MM.1S (cell line): ENCODE measurements around the gene CFAP206.

Experiments used
- EZH2 ChIP-seq: fragments of 300-600 bp; sonication (generic); optimal IDR thresholded peaks from 2 replicates; pipeline ENCODE3; 2017; ENCODE audit warnings: low read depth, mild to moderate bottlenecking, antibody characterized with exemption, low read length, mixed read lengths
- TF ChIP-seq, protein P1 (sequence below): fragments of 300-600 bp; sonication (generic); IDR thresholded peaks from 2 replicates; pipeline ENCODE4 v1.5.1; 2016; ENCODE audit warnings: antibody characterized with exemption, low read length, mixed read lengths

GRCh38 chr6:87504441-87504840, 96.7 kb downstream of the CFAP206 start:
- TF ChIP-seq, protein P1, sequence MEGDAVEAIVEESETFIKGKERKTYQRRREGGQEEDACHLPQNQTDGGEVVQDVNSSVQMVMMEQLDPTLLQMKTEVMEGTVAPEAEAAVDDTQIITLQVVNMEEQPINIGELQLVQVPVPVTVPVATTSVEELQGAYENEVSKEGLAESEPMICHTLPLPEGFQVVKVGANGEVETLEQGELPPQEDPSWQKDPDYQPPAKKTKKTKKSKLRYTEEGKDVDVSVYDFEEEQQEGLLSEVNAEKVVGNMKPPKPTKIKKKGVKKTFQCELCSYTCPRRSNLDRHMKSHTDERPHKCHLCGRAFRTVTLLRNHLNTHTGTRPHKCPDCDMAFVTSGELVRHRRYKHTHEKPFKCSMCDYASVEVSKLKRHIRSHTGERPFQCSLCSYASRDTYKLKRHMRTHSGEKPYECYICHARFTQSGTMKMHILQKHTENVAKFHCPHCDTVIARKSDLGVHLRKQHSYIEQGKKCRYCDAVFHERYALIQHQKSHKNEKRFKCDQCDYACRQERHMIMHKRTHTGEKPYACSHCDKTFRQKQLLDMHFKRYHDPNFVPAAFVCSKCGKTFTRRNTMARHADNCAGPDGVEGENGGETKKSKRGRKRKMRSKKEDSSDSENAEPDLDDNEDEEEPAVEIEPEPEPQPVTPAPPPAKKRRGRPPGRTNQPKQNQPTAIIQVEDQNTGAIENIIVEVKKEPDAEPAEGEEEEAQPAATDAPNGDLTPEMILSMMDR: no peak
- TF ChIP-seq EZH2: no peak
